Measurements from ENCODE around the gene CFAP69. TPM values are rescaled to one million over a fixed set of nuclear protein-coding genes. Genes with fewer than 3 reads are reported as not detected.
A peak's percentile ranks its signal among the peaks of the same experiment; 100 is the strongest.

The CFAP69 gene
- total RNA-seq, 2 experiments from 2014 or later = not detected

GRCh38 chr7:90288154-90288553 lies 43.2 kb downstream of the CFAP69 start:
- Histone ChIP-seq H3K4me3 (ENCODE audit: low read length) (no peak overlapping the region), H3K27ac (ENCODE audit: low read depth in 1 of 2, low read length in 2 of 2) (no peak overlapping the region), H3K9me3 (ENCODE audit: control insufficient read depth in 1 of 2, insufficient read depth in 1 of 2, low read length in 2 of 2) (no peaks in the 10 kb centered on the region), H3K4me1 (ENCODE audit: insufficient read depth, low read length) (no peaks in the 10 kb centered on the region), H3K36me3 (ENCODE audit: insufficient read depth, low read length) (no peaks in the 10 kb centered on the region), H3K27me3 (ENCODE audit: control insufficient read depth in 1 of 2, insufficient read depth in 2 of 2, low read length in 2 of 2) (no peaks in the 10 kb centered on the region)
- Mint-ChIP-seq H3K4me1 (ENCODE audit: low read depth) (no peaks in the 10 kb centered on the region), H3K9me3 (no peaks in the 10 kb centered on the region), H3K27ac (no peak overlapping the region), H3K36me3 (ENCODE audit: low read depth) (no peaks in the 10 kb centered on the region), H3K27me3 (peaks cover 10% of the 10 kb centered on the region), H3K4me3 (no peak overlapping the region)
- intact Hi-C loops (cut with DNase I, micrococcal nuclease) = no loop called here
- ChIA-PET CTCF (no interaction called here), POLR2A (no interaction called here)
- DNase-seq = no peak
- no peak for ATAC-seq (ENCODE audit: poor library complexity)
- no peak for TF ChIP-seq CTCF (IDR thresholded peaks at IDR 0.05)

- H3K27me3 Mint-ChIP-seq = peaks cover 10% of the 10 kb centered on the region
- Histone ChIP-seq H3K9me3 (ENCODE audit: control insufficient read depth in 1 of 2, insufficient read depth in 1 of 2, low read length in 2 of 2) (no peaks in the 10 kb centered on the region), H3K27me3 (ENCODE audit: control insufficient read depth in 1 of 2, insufficient read depth in 2 of 2, low read length in 2 of 2) (no peaks in the 10 kb centered on the region), H3K36me3 (ENCODE audit: insufficient read depth, low read length) (no peaks in the 10 kb centered on the region), H3K4me3 (ENCODE audit: low read length) (no peak overlapping the region), H3K4me1 (ENCODE audit: insufficient read depth, low read length) (no peaks in the 10 kb centered on the region), H3K27ac (ENCODE audit: low read depth in 1 of 2, low read length in 2 of 2) (no peak overlapping the region)
- no peaks in the 10 kb centered on the region for H3K36me3 Mint-ChIP-seq (ENCODE audit: low read depth)
- CTCF ChIA-PET = no interaction called here
- no peaks in the 10 kb centered on the region for H3K4me1 Mint-ChIP-seq (ENCODE audit: low read depth)
- no peak for DNase-seq
- intact Hi-C loops (cut with DNase I, micrococcal nuclease) = no loop called here
- no peak overlapping the region for H3K4me3 Mint-ChIP-seq
- no peak for ATAC-seq (ENCODE audit: poor library complexity)
- H3K9me3 Mint-ChIP-seq = no peaks in the 10 kb centered on the region
- POLR2A ChIA-PET = no interaction called here
- no peak overlapping the region for H3K27ac Mint-ChIP-seq
- no peak for TF ChIP-seq CTCF (IDR thresholded peaks at IDR 0.05)
Measured at GRCh38 chr7:90290244-90291113, 45.5 kb downstream of the CFAP69 start.

- Histone ChIP-seq H3K4me1 (ENCODE audit: insufficient read depth, low read length) (no peaks in the 10 kb centered on the region), H3K27me3 (ENCODE audit: control insufficient read depth in 1 of 2, insufficient read depth in 2 of 2, low read length in 2 of 2) (no peaks in the 10 kb centered on the region), H3K36me3 (ENCODE audit: insufficient read depth, low read length) (no peaks in the 10 kb centered on the region), H3K4me3 (ENCODE audit: low read length) (no peak overlapping the region), H3K9me3 (ENCODE audit: control insufficient read depth in 1 of 2, insufficient read depth in 1 of 2, low read length in 2 of 2) (no peaks in the 10 kb centered on the region), H3K27ac (ENCODE audit: low read depth in 1 of 2, low read length in 2 of 2) (no peak overlapping the region)
- ChIA-PET POLR2A (no interaction called here), CTCF (interaction anchor here (0.8 to 1.0 kb wide), 2 partner anchors 25 to 129 kb away, joined by 3 read pairs; no protein-coding TSS in a partner anchor)
- Mint-ChIP-seq H3K36me3 (ENCODE audit: low read depth) (no peaks in the 10 kb centered on the region), H3K4me1 (ENCODE audit: low read depth) (no peaks in the 10 kb centered on the region), H3K27me3 (no peaks in the 10 kb centered on the region), H3K9me3 (no peaks in the 10 kb centered on the region), H3K27ac (no peak overlapping the region), H3K4me3 (no peak overlapping the region)
- DNase-seq = peak in 2 of 14 experiments; percentile 30 to 33
- intact Hi-C loops (cut with DNase I, micrococcal nuclease) = no loop called here
- peak; percentile 29 for TF ChIP-seq CTCF (IDR thresholded peaks at IDR 0.05)
- peak; percentile 49 for ATAC-seq (ENCODE audit: poor library complexity)
Measured at GRCh38 chr7:90298145-90299038, 53.4 kb downstream of the CFAP69 start.

All from CD4-positive, alpha-beta T cell (primary cell).